OCI-LY3 (cell line): Measurements from ENCODE around the gene PDE1A.
A peak's percentile ranks its signal among the peaks of the same experiment; 100 is the strongest.
"Not testable (repeated sequence)": the region's sequence is repeated elsewhere in the genome, so short reads cannot be mapped to it uniquely, and the experiment has no call there.

Experiments used
- H2AFZ ChIP-seq: fragments of 200-600, 300-600 bp; shearing (Covaris generic); 2 replicates; pipeline ENCODE4 v1.6.0; 2014; ENCODE audit warnings: antibody characterized with exemption, low read depth, low read length
- H3K27ac ChIP-seq: fragments of 200-600, 300-600 bp; sonication (generic); 2 replicates; pipeline ENCODE4 v1.5.1; 2014; ENCODE audit warnings: mild to moderate bottlenecking, low read length, moderate library complexity, mixed read lengths
- H3K27me3 ChIP-seq: fragments of 200-600, 300-600 bp; sonication (generic); 2 replicates; pipeline ENCODE4 v1.6.1; 2014; ENCODE audit warnings: low read depth, low read length, mixed read lengths
- H3K36me3 ChIP-seq: fragments of 200-600, 300-600 bp; sonication (generic); replicated peaks from 2 replicates; pipeline ENCODE3; 2014; ENCODE audit warnings: low read depth, low read length, mixed read lengths
- H3K4me1 ChIP-seq: fragments of 300-600, 200-600 bp; sonication (generic); 2 replicates; pipeline ENCODE4 v1.6.1; 2014; ENCODE audit warnings: low read length, mixed read lengths
- H3K4me2 ChIP-seq: fragments of 200-600, 300-600 bp; sonication (generic); 2 replicates; pipeline ENCODE4 v1.6.1; 2014; ENCODE audit warnings: low read length, mixed read lengths
- H3K4me3 ChIP-seq: fragments of 300-600, 200-600 bp; sonication (generic); 2 replicates; pipeline ENCODE4 v1.5.1; 2014; ENCODE audit warnings: antibody characterized with exemption, mild to moderate bottlenecking, low read length, moderate library complexity
- H3K79me2 ChIP-seq: fragments of 300-600, 200-600 bp; shearing (Covaris generic); 2 replicates; pipeline ENCODE4 v1.6.1; 2014; ENCODE audit warnings: mild to moderate bottlenecking, low read length, mixed read lengths
- H3K9ac ChIP-seq: fragments of 300-600, 200-600 bp; shearing (Covaris generic); 2 replicates; pipeline ENCODE4 v1.6.0; 2014; ENCODE audit warnings: mild to moderate bottlenecking, low read length, moderate library complexity
- H3K9me3 ChIP-seq: fragments of 200-600, 300-600 bp; shearing (Covaris generic); 2 replicates; pipeline ENCODE4 v1.6.1; 2014; ENCODE audit warnings: low read length, mixed read lengths; ENCODE audit not compliant: insufficient read depth
- H4K20me1 ChIP-seq: fragments of 200-600, 300-600 bp; sonication (generic); 2 replicates; pipeline ENCODE4 v1.6.1; 2016; ENCODE audit warnings: low read length, mixed read lengths; ENCODE audit not compliant: insufficient read depth
- CTCF ChIP-seq: fragments of 200-600, 300-600 bp; sonication (generic); IDR thresholded peaks from 2 replicates; pipeline ENCODE4 v1.5.1; 2014; ENCODE audit warnings: antibody characterized with exemption, low read length, low read depth
- EZH2phosphoT487 ChIP-seq: fragments of 200-600 bp; shearing (Covaris generic); IDR thresholded peaks from 2 replicates; pipeline ENCODE4 v1.6.1; 2018; ENCODE audit warnings: antibody characterized with exemption, mixed run types, low read depth

Gene PDE1A

GRCh38 chr2:182291296-182291695, 135.5 kb downstream of the PDE1A start:
- no peaks in the 10 kb centered on the region for H4K20me1 ChIP-seq
- no peak overlapping the region for H3K4me2 ChIP-seq
- H3K27me3 ChIP-seq = no peaks in the 10 kb centered on the region
- no peak overlapping the region for H3K27ac ChIP-seq
- no peak overlapping the region for H3K9ac ChIP-seq
- H3K4me3 ChIP-seq = no peak overlapping the region
- no peaks in the 10 kb centered on the region for H3K36me3 ChIP-seq
- TF ChIP-seq EZH2phosphoT487 = no peak
- no peak for TF ChIP-seq CTCF
- H2AFZ ChIP-seq = no peak overlapping the region
- H3K9me3 ChIP-seq = no peaks in the 10 kb centered on the region
- H3K79me2 ChIP-seq = no peaks in the 10 kb centered on the region
- H3K4me1 ChIP-seq = no peaks in the 10 kb centered on the region

GRCh38 chr2:182283512-182283911, 143.3 kb downstream of the PDE1A start:
- Histone ChIP-seq H3K27me3 (no peaks in the 10 kb centered on the region), H3K27ac (no peak overlapping the region), H3K4me3 (no peak overlapping the region), H3K9ac (no peak overlapping the region), H3K9me3 (no peaks in the 10 kb centered on the region), H4K20me1 (no peaks in the 10 kb centered on the region), H3K4me1 (peaks cover 20% of the 10 kb centered on the region), H2AFZ (no peak overlapping the region), H3K36me3 (no peaks in the 10 kb centered on the region), H3K79me2 (no peaks in the 10 kb centered on the region), H3K4me2 (no peak overlapping the region)
- TF ChIP-seq EZH2phosphoT487 (no peak), CTCF (no peak)

GRCh38 chr2:182281276-182281675, 145.6 kb downstream of the PDE1A start:
- H3K27me3 ChIP-seq = no peaks in the 10 kb centered on the region
- H3K4me3 ChIP-seq = no peak overlapping the region
- no peak overlapping the region for H2AFZ ChIP-seq
- H3K4me2 ChIP-seq = no peak overlapping the region
- H3K9me3 ChIP-seq = no peaks in the 10 kb centered on the region
- TF ChIP-seq EZH2phosphoT487 (no peak), CTCF (no peak)
- H3K79me2 ChIP-seq = no peaks in the 10 kb centered on the region
- H3K4me1 ChIP-seq = peaks cover 20% of the 10 kb centered on the region
- no peaks in the 10 kb centered on the region for H4K20me1 ChIP-seq
- H3K27ac ChIP-seq = no peak overlapping the region
- no peaks in the 10 kb centered on the region for H3K36me3 ChIP-seq
- no peak overlapping the region for H3K9ac ChIP-seq

GRCh38 chr2:182280118-182280517, 146.7 kb downstream of the PDE1A start:
- Histone ChIP-seq H3K4me1 (peaks cover 20% of the 10 kb centered on the region), H3K4me2 (peak overlapping the region; percentile 24), H3K9me3 (no peaks in the 10 kb centered on the region), H3K27me3 (no peaks in the 10 kb centered on the region), H3K9ac (no peak overlapping the region), H4K20me1 (no peaks in the 10 kb centered on the region), H2AFZ (no peak overlapping the region), H3K36me3 (no peaks in the 10 kb centered on the region), H3K27ac (no peak overlapping the region), H3K79me2 (no peaks in the 10 kb centered on the region), H3K4me3 (no peak overlapping the region)
- TF ChIP-seq EZH2phosphoT487 (no peak), CTCF (no peak)

GRCh38 chr2:182276662-182277061, 150.2 kb downstream of the PDE1A start:
- H2AFZ ChIP-seq, H3K36me3 ChIP-seq, H3K9me3 ChIP-seq, H3K79me2 ChIP-seq, H3K27me3 ChIP-seq, H3K9ac ChIP-seq, H3K4me3 ChIP-seq, H3K27ac ChIP-seq, H3K4me2 ChIP-seq, H4K20me1 ChIP-seq: not testable (repeated sequence)
- H3K4me1 ChIP-seq = peaks cover 20% of the 10 kb centered on the region
